Astrocyte (in vitro differentiated cells and primary cell): ENCODE results near the gene CST11. TPM values are rescaled to one million over a fixed set of nuclear protein-coding genes. Genes with fewer than 3 reads are reported as not detected.

Experiments used
- DNase-seq: peaks from one replicate; pipeline ENCODE4 v3.0.0-alpha.2; 2010; ENCODE audit warnings: low read depth
- FAIRE-seq: peaks from 2 replicates; lab custom pipeline; 2011; peaks lifted over from hg19 to GRCh38; lab: Jason Lieb, UNC
- H2AFZ ChIP-seq: 2 replicates; pipeline ENCODE4 v1.6.0; 2012; ENCODE audit warnings: low read depth, low read length, inconsistent platforms
- H3K27ac ChIP-seq: 2 replicates; pipeline ENCODE4 v1.5.1; 2011; ENCODE audit warnings: low read depth, low read length, inconsistent platforms
- H3K27me3 ChIP-seq: 2 replicates; pipeline ENCODE4 v1.6.0; 2011; ENCODE audit warnings: low read length, inconsistent platforms; ENCODE audit not compliant: insufficient read depth
- H3K36me3 ChIP-seq: 2 replicates; pipeline ENCODE4 v1.5.1; 2011; ENCODE audit warnings: low read length, inconsistent platforms; ENCODE audit not compliant: insufficient read depth
- H3K4me1 ChIP-seq: 2 replicates; pipeline ENCODE4 v1.5.1; 2011; ENCODE audit warnings: low read length, inconsistent platforms; ENCODE audit not compliant: insufficient read depth
- H3K4me2 ChIP-seq: 2 replicates; pipeline ENCODE4 v1.6.0; 2012; ENCODE audit warnings: low read length, inconsistent platforms
- H3K4me3 ChIP-seq: 2 replicates; pipeline ENCODE4 v1.5.1; 2011; ENCODE audit warnings: low read depth, mild to moderate bottlenecking, low read length, inconsistent platforms; ENCODE audit not compliant: insufficient read depth
- H3K79me2 ChIP-seq: 2 replicates; pipeline ENCODE4 v1.6.0; 2012; ENCODE audit warnings: mild to moderate bottlenecking, low read length, inconsistent platforms; ENCODE audit not compliant: insufficient read depth
- H3K9ac ChIP-seq: 2 replicates; pipeline ENCODE4 v1.6.0; 2012; ENCODE audit warnings: mild to moderate bottlenecking, low read length, inconsistent platforms
- H3K9me3 ChIP-seq: 2 replicates; pipeline ENCODE4 v1.5.1; 2012; ENCODE audit warnings: low read depth, mild to moderate bottlenecking, low read length, inconsistent platforms; ENCODE audit not compliant: insufficient read depth
- H4K20me1 ChIP-seq: 2 replicates; pipeline ENCODE4 v1.6.0; 2012; ENCODE audit warnings: low read length, inconsistent platforms; ENCODE audit not compliant: insufficient read depth
- H3K27ac Mint-ChIP-seq: one replicate; pipeline ENCODE4 v1.8.0; 2021; ENCODE audit warnings: mild to moderate bottlenecking, mixed read lengths; ENCODE audit not compliant: unreplicated experiment
- H3K27me3 Mint-ChIP-seq: one replicate; pipeline ENCODE4 v1.8.0; 2021; ENCODE audit warnings: low read depth, mixed read lengths; ENCODE audit not compliant: unreplicated experiment
- H3K36me3 Mint-ChIP-seq: one replicate; pipeline ENCODE4 v1.8.0; 2021; ENCODE audit warnings: low read depth, mixed read lengths; ENCODE audit not compliant: unreplicated experiment
- H3K4me1 Mint-ChIP-seq: one replicate; pipeline ENCODE4 v1.8.0; 2021; ENCODE audit warnings: low read depth, mixed read lengths; ENCODE audit not compliant: unreplicated experiment
- H3K4me3 Mint-ChIP-seq: one replicate; pipeline ENCODE4 v1.8.0; 2021; ENCODE audit warnings: mild to moderate bottlenecking, moderate library complexity, mixed read lengths; ENCODE audit not compliant: unreplicated experiment
- H3K9me3 Mint-ChIP-seq: one replicate; pipeline ENCODE4 v1.8.0; 2021; ENCODE audit warnings: mild to moderate bottlenecking, mixed read lengths; ENCODE audit not compliant: unreplicated experiment
- EZH2 ChIP-seq: IDR thresholded peaks from 2 replicates; pipeline ENCODE4 v1.6.1; 2012; ENCODE audit warnings: mild to moderate bottlenecking, low read length, inconsistent platforms; ENCODE audit not compliant: insufficient read depth
- total RNA-seq: library from RNA; stranded (reverse); gene quantifications from 2 replicates; pipeline ENCODE4 v1.2.1, GENCODE V29; 2021
- TF ChIP-seq, protein P1 (sequence below): IDR thresholded peaks from 2 replicates; pipeline ENCODE4 v1.5.1; 2011; ENCODE audit warnings: low read depth, mild to moderate bottlenecking, inconsistent platforms, low read length, moderate library complexity; ENCODE audit not compliant: insufficient read depth

Gene CST11
- total RNA-seq, 1 donor from 2014 or later: not detected

DNA sequence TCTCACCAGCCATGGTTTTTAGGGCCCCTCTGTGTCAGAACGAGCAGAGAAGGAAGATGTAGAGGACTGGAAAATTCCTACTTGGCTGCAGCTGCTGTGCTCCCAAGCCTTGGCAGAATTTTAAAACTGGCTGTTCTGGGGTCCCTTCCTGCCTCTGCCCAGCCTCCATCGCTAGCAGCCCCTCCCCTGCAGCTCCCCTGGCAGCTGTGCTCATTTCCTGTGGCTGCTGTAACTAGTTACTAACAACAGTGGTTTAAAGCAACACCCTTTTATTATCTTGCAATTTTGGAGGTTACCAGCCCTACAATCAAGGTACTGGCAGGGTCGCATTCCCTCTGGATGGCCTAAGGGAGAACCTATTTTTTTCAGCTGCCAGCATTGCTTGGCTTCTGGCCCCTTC, 3.7 kb upstream of the CST11 start:
- no peak overlapping the region for H3K9ac ChIP-seq
- H3K27ac ChIP-seq: no peak overlapping the region
- H3K4me3 ChIP-seq: no peak overlapping the region
- FAIRE-seq (no peak), DNase-seq (no peak)
- H3K36me3 ChIP-seq: no peaks in the 10 kb centered on the region
- no peaks in the 10 kb centered on the region for H3K4me1 ChIP-seq
- Mint-ChIP-seq H3K4me3 (no peak overlapping the region), H3K27me3 (peaks cover 2% of the 10 kb centered on the region), H3K27ac (no peak overlapping the region), H3K36me3 (no peaks in the 10 kb centered on the region), H3K9me3 (peaks cover 4% of the 10 kb centered on the region), H3K4me1 (no peaks in the 10 kb centered on the region)
- no peaks in the 10 kb centered on the region for H3K79me2 ChIP-seq
- no peaks in the 10 kb centered on the region for H3K9me3 ChIP-seq
- no peak for TF ChIP-seq EZH2
- TF ChIP-seq, protein P1, sequence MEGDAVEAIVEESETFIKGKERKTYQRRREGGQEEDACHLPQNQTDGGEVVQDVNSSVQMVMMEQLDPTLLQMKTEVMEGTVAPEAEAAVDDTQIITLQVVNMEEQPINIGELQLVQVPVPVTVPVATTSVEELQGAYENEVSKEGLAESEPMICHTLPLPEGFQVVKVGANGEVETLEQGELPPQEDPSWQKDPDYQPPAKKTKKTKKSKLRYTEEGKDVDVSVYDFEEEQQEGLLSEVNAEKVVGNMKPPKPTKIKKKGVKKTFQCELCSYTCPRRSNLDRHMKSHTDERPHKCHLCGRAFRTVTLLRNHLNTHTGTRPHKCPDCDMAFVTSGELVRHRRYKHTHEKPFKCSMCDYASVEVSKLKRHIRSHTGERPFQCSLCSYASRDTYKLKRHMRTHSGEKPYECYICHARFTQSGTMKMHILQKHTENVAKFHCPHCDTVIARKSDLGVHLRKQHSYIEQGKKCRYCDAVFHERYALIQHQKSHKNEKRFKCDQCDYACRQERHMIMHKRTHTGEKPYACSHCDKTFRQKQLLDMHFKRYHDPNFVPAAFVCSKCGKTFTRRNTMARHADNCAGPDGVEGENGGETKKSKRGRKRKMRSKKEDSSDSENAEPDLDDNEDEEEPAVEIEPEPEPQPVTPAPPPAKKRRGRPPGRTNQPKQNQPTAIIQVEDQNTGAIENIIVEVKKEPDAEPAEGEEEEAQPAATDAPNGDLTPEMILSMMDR: no peak
- no peak overlapping the region for H2AFZ ChIP-seq
- no peaks in the 10 kb centered on the region for H3K27me3 ChIP-seq
- no peak overlapping the region for H3K4me2 ChIP-seq
- H4K20me1 ChIP-seq: no peaks in the 10 kb centered on the region

DNA sequence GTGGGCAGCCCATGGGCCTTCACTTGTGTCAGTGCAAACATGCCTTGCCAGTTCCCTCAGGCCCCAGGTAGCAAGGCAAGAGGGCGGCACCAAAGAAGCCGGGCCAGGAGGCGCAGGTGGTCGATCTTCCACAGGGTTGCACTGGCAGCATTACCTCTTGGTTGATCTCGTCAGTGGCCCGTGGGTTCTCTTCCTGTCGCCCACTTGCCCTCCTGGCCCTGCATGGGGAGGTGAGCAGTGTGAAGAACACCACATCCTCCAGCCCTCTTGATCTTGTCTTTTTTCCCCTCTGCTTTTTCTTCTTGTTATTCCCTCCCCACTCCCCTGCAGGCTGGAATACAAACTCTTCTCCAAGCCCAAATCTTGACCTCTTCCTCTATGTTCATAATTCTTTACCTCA, 3.0 kb upstream of the CST11 start:
- no peaks in the 10 kb centered on the region for H3K4me1 Mint-ChIP-seq
- no peaks in the 10 kb centered on the region for H3K36me3 ChIP-seq
- H3K4me3 ChIP-seq: no peak overlapping the region
- H3K4me2 ChIP-seq: no peak overlapping the region
- TF ChIP-seq, protein P1: no peak
- TF ChIP-seq EZH2: no peak
- no peaks in the 10 kb centered on the region for H3K36me3 Mint-ChIP-seq
- no peaks in the 10 kb centered on the region for H3K27me3 ChIP-seq
- H3K9me3 Mint-ChIP-seq: peaks cover 4% of the 10 kb centered on the region
- H3K79me2 ChIP-seq: no peaks in the 10 kb centered on the region
- no peak for FAIRE-seq
- no peak overlapping the region for H3K4me3 Mint-ChIP-seq
- no peaks in the 10 kb centered on the region for H3K4me1 ChIP-seq
- H3K27me3 Mint-ChIP-seq: peaks cover 4% of the 10 kb centered on the region
- no peak overlapping the region for H3K27ac Mint-ChIP-seq
- no peak overlapping the region for H2AFZ ChIP-seq
- no peaks in the 10 kb centered on the region for H3K9me3 ChIP-seq
- H3K27ac ChIP-seq: no peak overlapping the region
- DNase-seq: no peak
- no peak overlapping the region for H3K9ac ChIP-seq
- H4K20me1 ChIP-seq: no peaks in the 10 kb centered on the region

DNA sequence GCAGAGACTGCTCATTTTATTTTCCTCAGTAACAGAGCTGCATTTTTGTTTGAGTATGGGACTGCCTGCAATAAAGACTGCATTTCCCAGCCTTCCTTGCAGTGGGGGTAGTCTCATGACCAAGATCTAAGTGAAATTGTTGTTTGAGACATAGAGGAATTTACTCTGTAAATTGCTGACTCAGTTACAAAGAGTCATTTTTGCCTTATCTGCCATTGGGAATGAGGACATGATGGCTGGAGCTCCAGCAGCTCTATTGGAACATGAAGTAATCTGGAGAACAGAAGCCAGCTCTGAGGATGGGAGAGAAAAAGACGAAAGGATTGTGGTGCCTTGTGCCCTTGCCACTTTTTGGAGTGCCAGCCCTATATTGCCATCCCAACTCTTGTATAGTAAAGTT, 2.1 kb upstream of the CST11 start:
- H3K4me3 Mint-ChIP-seq: no peak overlapping the region
- H3K36me3 Mint-ChIP-seq: no peaks in the 10 kb centered on the region
- peaks cover 4% of the 10 kb centered on the region for H3K27me3 Mint-ChIP-seq
- H3K9ac ChIP-seq: no peak overlapping the region
- H3K27ac Mint-ChIP-seq: no peak overlapping the region
- no peaks in the 10 kb centered on the region for H3K4me1 Mint-ChIP-seq
- TF ChIP-seq EZH2: no peak
- TF ChIP-seq, protein P1: no peak
- H3K9me3 Mint-ChIP-seq: peaks cover 4% of the 10 kb centered on the region
- no peak for DNase-seq
- no peak overlapping the region for H3K4me3 ChIP-seq
- no peak overlapping the region for H2AFZ ChIP-seq
- H3K27ac ChIP-seq: no peak overlapping the region
- H3K27me3 ChIP-seq: no peaks in the 10 kb centered on the region
- no peak for FAIRE-seq
- no peaks in the 10 kb centered on the region for H3K4me1 ChIP-seq
- no peaks in the 10 kb centered on the region for H4K20me1 ChIP-seq
- no peaks in the 10 kb centered on the region for H3K79me2 ChIP-seq
- no peaks in the 10 kb centered on the region for H3K9me3 ChIP-seq
- H3K36me3 ChIP-seq: no peaks in the 10 kb centered on the region
- no peak overlapping the region for H3K4me2 ChIP-seq
